Activated CD4-positive, alpha-beta T cell treated with anti-CD3 and anti-CD28 coated beads for 4 hours (primary cell): Measurements from ENCODE around the gene SLC6A4.
"Not testable (repeated sequence)": the region's sequence is repeated elsewhere in the genome, so short reads cannot be mapped to it uniquely, and the experiment has no call there.

ENCODE experiments used
- DNase-seq, 2 donors: peaks; one replicate each; pipeline ENCODE4 v3.0.0-alpha.2; 2020

SLC6A4 gene

DNA sequence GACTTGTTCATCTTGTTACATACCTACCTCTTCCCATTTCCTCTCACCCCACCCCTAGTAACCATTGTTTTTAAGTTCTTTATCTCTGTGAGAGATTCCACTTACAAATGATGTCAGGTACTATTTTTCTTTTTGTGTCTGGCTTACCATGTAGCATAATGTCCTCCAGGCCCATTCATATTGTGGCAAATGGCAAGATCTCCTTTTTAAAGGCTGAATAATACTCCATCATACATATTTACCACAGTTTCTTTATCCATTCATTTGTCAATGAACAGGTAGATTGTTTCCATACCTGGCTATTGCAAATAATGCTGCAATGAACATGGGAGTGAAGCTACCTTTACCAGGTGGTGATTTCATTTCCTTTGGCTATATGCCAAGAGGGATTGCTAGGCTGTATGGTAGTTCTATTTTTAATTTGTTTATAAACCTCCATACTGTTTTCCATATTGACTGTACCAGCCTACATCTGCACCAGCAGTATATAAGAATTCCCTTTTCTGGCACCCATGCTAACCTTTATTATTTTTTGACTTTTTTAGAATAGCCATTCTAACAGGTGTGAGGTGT lies 65.0 kb downstream of the SLC6A4 start:
- no peak for DNase-seq

DNA sequence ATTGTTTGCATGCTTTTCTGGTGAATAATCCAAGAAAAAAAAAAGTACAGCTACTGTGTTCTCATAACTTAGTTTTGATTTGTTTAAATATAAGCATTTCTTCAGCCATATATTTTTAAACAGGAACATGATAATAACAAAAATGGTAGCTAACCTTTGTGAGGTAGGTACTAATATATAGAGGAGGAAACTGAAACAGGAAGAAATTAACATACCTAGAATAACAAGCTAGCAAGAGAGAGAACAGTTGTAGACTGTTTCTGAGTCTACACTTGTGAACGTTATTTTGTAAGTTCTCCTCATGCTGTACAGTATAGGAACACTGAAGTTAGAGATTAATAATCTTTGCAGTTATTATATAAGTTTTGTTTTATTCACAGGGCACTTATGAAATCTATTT lies 69.5 kb downstream of the SLC6A4 start:
- no peak for DNase-seq

DNA sequence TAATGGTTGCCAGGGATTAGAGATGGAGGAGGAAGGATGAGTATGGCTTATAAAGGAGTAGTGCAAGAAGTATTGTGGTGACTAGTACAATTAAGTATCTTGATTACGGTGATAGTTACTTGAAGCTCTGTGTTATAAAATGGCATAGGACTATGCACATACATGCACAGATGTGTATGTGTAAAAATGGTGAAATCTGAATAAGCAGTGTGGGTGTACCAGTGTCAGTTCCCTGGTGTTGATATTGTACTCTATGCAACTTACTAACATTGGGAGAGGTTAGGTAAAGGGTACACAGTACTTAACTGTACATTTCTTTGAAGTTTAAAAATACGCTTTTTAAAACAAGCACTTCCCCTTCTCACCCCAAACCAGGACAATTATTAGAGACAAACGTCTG lies 70.3 kb downstream of the SLC6A4 start:
- no peak for DNase-seq

DNA sequence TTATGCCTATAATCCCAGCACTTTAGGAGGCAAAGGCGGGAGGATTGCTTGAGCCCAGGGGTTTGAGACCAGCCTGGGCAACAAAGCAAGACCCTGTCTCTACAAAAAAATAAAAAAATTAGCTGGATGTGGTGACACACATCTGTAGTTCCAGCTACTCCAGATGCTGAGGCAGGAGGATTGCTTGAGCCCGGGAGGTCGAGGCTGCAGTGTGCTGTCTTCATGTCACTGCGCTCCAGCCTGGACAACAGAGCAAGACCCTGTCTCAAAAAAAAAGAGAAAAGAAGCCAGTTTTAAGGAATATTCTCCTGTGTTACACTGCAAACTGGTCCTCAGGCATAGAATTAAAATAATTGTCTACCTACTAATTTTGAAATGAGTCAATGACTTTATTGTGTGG lies 71.0 kb downstream of the SLC6A4 start:
- no peak for DNase-seq

DNA sequence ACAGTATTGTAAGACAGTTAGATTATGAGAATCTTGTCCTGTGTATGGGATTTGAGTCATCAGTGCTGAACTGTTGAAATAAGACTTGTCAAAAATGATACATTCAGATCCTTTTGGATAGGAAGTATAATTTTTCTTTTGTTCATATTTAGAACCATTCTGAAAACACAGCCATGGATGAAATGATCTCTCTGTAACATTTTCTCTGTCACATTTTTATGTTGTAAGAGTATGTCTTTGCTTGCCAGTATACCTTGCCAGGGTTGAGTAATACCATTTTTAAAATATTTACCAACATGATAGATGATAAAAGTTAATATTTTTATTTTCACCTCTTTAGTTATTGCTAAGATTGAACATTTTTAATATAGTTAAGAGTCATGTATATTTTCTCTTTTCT lies 73.9 kb downstream of the SLC6A4 start:
- no peak for DNase-seq

DNA sequence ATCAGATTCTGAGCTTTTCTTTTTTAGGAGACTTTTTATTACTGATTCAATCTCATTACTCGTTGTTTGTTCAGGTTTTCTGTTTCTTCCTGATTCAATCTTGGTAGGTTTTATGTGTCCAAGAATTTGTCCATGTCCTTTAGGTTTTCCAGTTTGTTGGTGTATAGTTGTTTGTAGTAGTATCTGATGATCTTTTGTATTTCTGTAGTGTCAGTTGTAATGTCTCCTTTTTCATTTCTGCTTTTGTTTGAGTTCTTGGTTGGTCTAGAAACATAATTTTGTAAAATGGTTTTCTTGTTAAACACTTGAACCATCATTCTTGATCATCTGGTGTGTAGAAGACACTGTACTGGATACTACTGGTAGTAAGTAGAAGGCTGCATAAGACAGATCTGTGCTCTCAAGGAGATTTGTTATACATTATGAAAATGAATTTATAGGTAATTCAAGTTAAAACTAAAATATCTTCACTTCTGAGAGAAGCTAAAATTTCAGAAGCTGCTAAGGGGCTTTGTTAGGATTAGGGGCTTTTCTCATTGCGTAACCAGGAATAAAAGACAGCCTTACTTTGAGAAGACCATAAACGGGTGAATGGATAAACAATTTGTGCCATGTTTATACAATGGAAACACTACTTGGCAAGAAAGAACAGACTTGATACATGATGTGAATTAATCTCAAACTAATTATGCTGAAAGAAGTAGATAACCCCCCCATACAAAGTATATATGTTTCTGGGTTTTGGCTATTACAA lies 74.9 kb downstream of the SLC6A4 start:
- no peak for DNase-seq

DNA sequence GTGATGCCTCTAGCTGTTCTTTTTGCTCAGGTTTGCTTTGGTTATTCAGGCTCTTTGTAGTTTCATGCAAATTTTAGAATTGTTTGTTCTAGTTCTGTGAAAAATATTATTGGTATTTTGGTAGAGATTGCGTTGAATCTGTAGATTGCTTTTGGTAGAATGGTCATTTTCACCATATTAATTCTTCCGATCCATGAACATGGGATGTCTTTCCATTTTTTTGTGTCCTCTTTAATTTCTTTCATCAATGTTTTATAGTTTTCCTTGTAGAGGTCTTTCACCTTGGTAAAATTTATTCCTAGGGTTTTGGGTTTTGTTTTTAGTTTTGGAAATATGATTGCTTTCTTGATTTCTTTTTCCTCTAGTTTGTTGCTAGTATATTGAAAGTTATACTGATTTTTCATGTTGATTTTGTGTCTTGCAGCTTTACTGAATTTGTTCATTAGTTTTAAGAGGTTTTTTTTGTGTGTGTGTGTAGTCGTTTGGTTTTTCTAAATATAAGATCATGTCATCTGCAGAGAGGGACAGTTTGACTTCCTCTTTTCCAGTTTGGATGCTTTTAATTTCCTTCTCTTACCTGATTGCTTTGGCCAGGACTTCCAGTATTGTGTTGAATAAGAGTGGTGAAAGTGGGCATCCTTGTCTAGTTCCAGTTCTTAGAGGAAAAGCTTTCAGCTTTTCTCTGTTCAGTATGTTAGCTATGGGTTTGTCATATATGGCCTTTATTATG lies 76.4 kb downstream of the SLC6A4 start:
- DNase-seq: no peak

DNA sequence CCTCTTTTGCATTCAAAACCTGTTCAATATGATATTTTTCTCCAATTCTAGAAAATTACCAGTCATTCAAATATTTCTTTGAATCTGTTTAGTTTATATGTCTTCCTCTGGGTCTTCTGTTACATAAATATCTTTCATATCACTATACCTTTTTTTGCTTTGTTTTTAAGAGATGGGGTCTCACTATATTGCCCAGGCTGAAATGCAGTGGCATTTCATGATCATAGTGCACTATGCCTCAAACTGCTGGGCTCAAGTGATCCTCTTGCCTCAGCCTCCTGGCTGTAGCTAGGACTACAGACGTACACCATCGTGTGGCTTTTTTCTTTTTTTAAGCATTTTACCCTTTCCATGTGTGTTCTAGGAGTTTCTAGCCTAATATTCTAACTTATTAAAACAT lies 80.1 kb downstream of the SLC6A4 start:
- no peak for DNase-seq

DNA sequence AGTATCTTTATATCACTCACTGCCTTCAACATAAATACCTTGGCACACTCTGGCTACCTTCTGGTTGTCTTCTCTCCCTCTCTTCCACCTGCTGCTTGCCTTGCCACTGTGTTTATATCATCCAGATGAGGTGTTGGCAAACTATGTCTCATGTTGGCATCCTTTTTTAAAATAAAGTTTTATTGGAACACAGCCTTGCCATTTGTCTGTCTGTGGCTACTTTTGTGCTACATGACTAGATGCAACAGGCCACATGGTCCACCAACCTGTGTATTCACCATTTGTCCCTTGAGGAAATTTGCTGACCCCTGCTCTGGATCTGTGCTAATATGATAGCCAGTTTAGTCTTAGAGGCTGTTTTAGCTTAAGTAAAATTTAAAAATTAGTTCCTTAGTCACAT lies 82.0 kb downstream of the SLC6A4 start:
- DNase-seq: no peak

DNA sequence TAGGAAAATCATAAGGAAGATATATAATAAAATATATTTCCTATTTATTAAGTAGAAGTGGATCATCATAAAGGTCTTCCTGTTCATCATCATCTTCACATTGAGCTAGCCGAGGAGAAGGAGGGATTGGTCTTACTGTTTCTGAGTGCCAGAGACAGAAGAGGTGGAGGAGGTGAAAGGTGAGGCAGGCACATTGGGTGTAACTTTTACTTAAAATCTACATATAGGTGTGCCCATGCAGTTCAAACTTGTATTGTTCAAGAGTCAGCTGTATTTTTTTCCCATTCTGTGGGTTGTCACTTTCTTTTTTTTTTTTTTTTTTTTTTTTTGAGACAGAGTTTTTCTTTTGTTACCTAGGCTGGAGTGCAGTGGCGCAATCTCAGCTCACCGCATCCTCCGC lies 84.0 kb downstream of the SLC6A4 start:
- no peak for DNase-seq

DNA sequence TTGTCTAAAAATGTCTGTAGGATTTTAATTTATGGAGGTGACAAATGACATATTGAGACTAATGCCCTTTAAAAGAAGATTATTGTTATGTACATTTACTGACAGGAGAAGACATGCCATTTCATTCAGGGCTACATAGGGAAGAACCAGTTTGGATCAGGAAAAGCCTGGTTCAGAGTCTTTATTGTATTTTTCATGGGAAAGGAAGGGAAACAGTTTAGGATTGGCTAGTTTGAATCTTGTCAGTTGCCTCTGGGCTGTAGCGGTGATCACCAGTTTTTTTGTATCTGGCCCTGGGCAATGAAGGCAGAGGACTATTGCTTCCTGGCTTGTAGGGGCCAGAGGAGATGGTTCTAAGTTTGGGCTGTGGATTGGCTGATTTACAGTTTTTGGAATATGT lies 87.1 kb downstream of the SLC6A4 start:
- no peak for DNase-seq

DNA sequence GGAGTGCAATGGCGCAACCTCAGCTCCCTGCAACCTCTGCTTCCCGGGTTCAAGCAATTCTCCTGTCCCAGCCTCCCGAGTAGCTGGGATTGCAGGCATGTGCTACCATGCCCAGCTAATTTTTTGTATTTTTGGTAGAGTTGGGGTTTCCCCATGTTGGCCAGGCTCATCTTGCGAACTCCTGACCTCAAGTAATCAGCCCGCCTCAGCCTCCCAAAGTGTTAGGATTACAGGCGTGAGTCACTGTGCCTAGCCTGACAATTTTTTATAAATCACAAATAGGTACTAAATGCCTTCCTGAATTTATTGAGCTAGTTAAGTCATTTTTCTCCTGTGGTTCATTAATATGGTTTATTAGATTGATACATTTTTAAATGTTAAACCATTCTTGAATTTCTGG lies 87.6 kb downstream of the SLC6A4 start:
- not testable (repeated sequence) for DNase-seq
